ENCODE measurements around the gene GOLGA8O. TPM values are rescaled to one million over a fixed set of nuclear protein-coding genes. Genes with fewer than 3 reads are reported as not detected.
"Not testable (repeated sequence)": the region's sequence is repeated elsewhere in the genome, so short reads cannot be mapped to it uniquely, and the experiment has no call there.

GOLGA8O gene
- total and polyA plus RNA-seq, 8 donors: 0.08 to 1.7 (median 0.57) TPM; not detected in 4

- WGBS, 5 donors: 84 to 92% (median 90%) methylated on average over 4 of the region's 4 CpGs
- DNase-seq: peak in 1 of 2 donors; percentile 12
Measured at GRCh38 chr15:32426511-32426910, 28.9 kb downstream of the GOLGA8O start.

GRCh38 chr15:32407903-32408302 lies 47.5 kb downstream of the GOLGA8O start:
- H3K4me1 ChIP-seq; H3K27me3 ChIP-seq; H3K4me3 ChIP-seq; H3K27ac ChIP-seq; H3K9me3 ChIP-seq; H3K36me3 ChIP-seq; intact Hi-C loops (cut with DNase I; ENCODE audit: low total_unique reads); DNase-seq: not testable (repeated sequence)
- TF ChIP-seq CTCF (IDR thresholded peaks at IDR 0.05): peak in 1 of 7 experiments; percentile 26
- WGBS, 5 donors: 0 to 4% (median 2%) methylated on average over 2 of the region's 3 CpGs

More at GRCh38 chr15:32426511-32426910, 28.9 kb downstream of the GOLGA8O start:
- H3K9me3 ChIP-seq; H3K36me3 ChIP-seq; H3K4me3 ChIP-seq; intact Hi-C loops (cut with DNase I; ENCODE audit: low total_unique reads); H3K27me3 ChIP-seq; H3K27ac ChIP-seq; H3K4me1 ChIP-seq: not testable (repeated sequence)

- H3K4me1 ChIP-seq; H3K4me3 ChIP-seq; DNase-seq; intact Hi-C loops (cut with DNase I; ENCODE audit: low total_unique reads); H3K27ac ChIP-seq; H3K9me3 ChIP-seq; H3K27me3 ChIP-seq; H3K36me3 ChIP-seq: not testable (repeated sequence)
- no CpG with 5 or more reads among the region's 8 CpGs for WGBS, 5 donors
Measured at GRCh38 chr15:32403192-32403591, 52.2 kb downstream of the GOLGA8O start, which contains the start of gene GOLGA8K. Gene GOLGA8K, minus strand, starts transcription at chr15:32403292. Its CDS starts 98 bp downstream, at chr15:32403194.

GRCh38 chr15:32396522-32396921 lies 58.9 kb downstream of the GOLGA8O start:
- H3K4me3 ChIP-seq; DNase-seq; intact Hi-C loops (cut with DNase I; ENCODE audit: low total_unique reads); H3K36me3 ChIP-seq; H3K4me1 ChIP-seq; H3K9me3 ChIP-seq; H3K27me3 ChIP-seq; H3K27ac ChIP-seq: not testable (repeated sequence)
- WGBS, 5 donors: 90 to 100% (median 93%) methylated on average over 2 to 3 of the region's 8 CpGs; no CpG with 5 or more reads in 2 of the 5 donors

Small RNA genes within 50 kb of the gene (small RNA-seq; reads per million reads assigned to genes)
- gene AC135983.5 (0 reads per million in 4 donors), gene RF00096 (0 reads per million in 4 donors), gene RN7SL539P (0 reads per million in 4 donors)

Other genes starting within 250 kb of the GOLGA8O start
- gene GOLGA8K, start 52.3 kb downstream of the GOLGA8O start, total RNA-seq: not detected
- under 1 TPM; 0.08 to 0.61 (median 0.37) TPM for gene GOLGA8K, start 52.3 kb downstream of the GOLGA8O start, polyA plus RNA-seq
- 10 to 100 TPM in 1 of 5 donors, 1 to 10 TPM in 4; 2.0 to 17.8 (median 4.9) TPM for gene GOLGA8N, start 137.8 kb upstream of the GOLGA8O start, total RNA-seq
- gene GOLGA8N, start 137.8 kb upstream of the GOLGA8O start, polyA plus RNA-seq: 1 to 10 TPM; 1.4 to 5.1 (median 1.8) TPM
- 10 to 100 TPM in 3 of 5 donors, 1 to 10 TPM in 2; 2.2 to 13.9 (median 11.4) TPM for gene ARHGAP11A, start 159.9 kb upstream of the GOLGA8O start, total RNA-seq
- gene ARHGAP11A, start 159.9 kb upstream of the GOLGA8O start, polyA plus RNA-seq: 1 to 10 TPM; 3.2 to 6.2 (median 6.1) TPM
- 10 to 100 TPM in 1 of 5 donors, 1 to 10 TPM in 1, not detected in 3; 2.9 to 16.5 TPM for gene SCG5, start 186.1 kb upstream of the GOLGA8O start, total RNA-seq
- 1 to 10 TPM; 1.4 to 7.3 (median 3.9) TPM for gene SCG5, start 186.1 kb upstream of the GOLGA8O start, polyA plus RNA-seq